ENCODE data around the gene AGTRAP.
A peak's percentile ranks its signal among the peaks of the same experiment; 100 is the strongest.

AGTRAP gene

DNA sequence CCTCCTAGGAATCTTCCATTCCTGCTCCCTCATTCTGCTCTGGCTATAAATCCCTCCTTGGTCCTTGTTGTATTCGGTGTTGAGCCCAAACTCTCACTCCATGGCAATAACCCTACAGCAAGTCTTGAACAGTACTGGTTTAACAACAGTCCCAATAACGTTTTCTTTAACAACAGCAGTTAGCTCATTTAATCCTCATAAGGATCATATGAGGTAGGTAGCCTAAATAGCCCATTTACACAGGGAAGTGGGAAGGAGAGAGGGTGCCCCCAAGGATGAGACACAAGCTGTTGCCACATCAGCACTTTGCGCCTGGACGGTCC, 444 bp upstream of the AGTRAP start:
- DNase-seq (ENCODE audit: low read depth in 2 of 2) = no peak

DNA sequence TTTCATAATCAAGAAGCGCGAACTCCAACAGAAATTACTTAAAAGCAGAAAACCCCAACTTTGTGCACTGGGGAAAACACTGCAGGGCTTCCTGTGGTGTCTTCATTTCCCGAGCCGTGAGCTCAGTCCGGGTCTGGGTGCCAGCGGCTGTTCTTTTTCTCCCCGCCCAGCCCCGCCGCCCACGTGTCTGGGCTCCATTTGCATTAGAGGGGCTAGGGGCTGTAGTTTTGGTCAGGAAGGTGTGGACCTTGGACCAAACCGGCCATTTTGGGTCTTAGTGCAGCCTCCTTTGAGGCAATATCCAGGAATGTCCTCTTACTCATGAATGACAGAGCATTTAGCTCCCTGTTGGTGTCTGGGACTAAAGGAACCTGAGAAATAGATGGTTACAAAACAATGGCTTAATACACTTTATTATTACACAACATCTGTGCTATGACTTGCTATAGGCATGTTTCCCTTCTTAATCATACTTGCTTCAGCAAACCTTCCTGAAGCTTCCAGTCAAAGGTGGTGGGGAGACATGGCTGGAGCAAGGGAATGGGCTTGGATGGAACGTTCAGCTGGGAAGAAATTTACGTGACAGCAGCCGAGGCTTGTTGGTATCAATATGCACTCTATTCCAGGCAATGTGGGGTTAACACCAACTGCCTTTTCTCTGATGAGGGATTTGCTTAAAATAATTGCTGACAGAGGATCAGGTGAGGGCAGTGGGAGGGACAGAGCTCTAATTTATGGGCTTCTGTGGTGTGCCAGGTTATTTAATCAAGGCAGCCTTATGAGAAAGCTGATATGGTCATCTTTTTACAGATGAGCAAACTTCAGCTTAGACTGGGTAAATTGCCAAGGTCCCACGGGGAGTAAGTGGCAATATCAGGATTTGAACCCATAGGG, 1.1 kb downstream of the AGTRAP start:
- peak in 1 of 2 donors; percentile 19 for DNase-seq (ENCODE audit: low read depth in 2 of 2)

DNA sequence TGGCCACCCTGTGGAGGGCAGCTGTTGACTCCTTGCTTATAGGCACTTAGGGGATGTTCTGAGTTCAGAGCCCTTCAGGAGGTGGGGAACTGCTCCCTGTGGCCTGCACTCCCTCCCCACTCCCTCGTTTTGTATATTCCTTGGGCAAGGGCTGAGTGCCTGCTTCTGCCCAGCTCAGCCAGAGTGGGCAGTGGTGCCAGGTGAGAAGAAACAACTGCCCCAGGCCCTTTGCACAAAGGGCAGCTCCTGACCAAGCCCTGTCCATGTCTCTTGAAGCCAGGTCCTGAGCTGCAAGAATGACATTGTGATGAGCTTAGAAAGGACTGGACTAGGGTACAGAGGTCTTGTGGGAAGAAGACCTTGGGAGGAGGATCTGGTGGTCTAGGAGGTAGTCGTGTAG, 2.2 kb downstream of the AGTRAP start:
- DNase-seq (ENCODE audit: low read depth in 2 of 2) = no peak

DNA sequence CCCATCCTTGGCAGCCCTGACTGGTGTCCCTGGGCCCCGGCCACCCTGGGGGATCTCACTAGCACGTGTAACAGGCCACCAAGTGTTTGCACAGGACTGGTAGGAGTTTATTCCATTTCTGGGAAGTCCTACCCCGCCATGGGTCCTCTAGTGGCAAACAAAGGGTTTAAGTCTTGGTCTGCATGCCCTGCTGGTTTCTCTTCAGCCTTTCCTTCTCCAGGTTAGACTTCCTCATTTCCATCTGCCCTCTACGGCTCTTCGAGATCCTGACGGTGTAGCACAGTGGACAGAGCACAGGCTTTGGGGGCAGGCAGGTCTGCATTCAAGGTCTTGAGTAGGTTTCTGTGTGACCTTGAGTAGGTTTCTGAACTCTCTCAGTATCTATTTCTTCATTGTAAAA, 2.8 kb downstream of the AGTRAP start:
- no peak for DNase-seq (ENCODE audit: low read depth in 2 of 2)

DNA sequence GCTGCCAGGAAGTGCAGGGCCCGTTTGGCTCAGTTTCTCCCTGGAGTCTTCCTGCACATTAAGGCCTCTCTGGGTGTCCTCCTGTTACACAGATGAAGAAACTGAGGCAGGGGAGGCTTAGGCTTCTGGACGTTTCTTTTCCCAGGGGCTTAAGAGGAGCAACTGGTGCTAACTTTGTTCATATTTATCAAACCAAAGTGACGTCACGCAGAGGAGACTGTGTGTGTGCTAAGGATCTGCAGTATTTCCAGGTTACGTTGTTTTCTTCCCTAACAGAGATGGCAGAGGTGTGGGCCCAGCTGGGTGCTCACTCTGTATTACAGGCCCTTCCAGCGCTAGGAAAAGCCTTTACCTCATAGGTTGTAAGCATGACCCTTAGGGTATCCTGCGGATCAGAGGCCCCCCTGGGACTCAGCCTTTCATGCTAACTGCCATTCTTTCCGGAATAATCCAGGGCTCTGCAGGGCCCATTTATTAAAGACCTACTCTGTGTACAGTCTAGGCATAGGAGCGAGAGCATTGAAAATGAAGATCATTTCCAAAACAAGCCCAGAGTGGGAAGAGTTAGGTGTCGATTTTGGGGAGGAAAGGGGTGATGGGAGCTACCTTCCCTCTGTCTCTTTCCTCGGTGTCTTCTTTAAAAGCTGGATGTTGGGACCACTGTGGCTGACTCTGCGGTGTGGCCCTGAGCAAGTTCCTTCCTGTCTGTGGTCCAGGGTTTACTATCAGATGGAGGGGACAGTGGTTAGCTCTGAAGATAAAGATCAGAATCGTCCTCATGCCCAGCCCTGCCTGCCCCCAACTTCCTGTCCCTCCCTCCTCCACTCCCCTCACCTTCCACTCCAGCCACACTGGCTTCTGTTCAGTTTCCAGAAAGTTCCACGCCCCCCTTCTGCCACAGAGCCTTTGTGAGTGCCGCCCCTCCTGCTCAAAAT, 4.6 kb downstream of the AGTRAP start:
- no peak for DNase-seq (ENCODE audit: low read depth in 2 of 2)

DNA sequence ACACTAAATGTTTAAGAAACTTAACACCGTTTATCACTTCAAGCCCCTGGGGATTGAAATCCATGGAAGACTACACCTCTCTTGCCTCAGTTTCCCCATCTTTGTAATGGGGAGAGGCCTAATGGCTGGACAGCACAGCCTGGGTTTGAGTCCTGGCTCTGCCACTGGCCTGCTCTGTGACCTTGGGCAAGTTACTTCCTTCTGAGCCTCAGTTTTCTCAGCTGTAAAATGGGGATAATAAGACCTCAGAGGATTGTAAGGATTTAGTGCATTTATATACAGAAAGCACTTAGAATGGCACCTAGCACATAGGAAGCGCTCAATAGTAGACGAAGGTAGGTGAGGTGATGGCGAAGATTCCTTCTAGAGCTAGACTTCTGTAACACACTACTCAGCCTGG, 5.5 kb downstream of the AGTRAP start:
- no peak for DNase-seq (ENCODE audit: low read depth in 2 of 2)

DNA sequence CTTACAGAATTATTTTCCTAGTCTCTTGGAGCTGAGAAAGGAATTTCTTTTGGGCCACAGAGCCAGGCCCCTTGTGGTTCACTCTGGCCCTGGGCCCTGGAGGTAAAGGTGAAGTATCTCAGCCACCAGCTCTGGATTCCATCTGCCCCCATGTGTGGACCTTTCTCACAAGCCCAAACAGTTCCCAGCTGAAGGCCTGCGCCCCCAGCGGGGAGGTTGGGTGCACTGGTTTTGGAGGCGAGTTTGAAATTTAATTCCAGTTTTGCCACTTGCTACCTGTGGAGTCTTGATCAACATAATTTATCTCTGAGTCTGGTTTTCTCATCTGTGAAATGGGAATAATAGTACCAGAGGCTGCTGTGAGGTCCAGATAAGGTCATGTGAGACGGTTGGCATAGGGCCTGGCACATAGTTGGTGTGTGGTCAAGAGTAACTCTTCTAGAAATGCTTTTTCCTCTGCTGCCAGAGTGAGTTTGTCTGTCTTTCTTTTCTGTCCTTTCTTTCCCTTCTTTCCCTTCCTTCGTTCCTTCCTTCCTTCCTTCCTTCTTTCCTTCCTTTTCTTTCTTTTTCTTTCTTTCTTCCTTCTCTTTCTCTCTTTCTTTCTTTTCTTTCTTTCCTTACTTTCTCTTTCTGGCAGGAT, 6.1 kb downstream of the AGTRAP start:
- no peak for DNase-seq (ENCODE audit: low read depth in 2 of 2)

DNA sequence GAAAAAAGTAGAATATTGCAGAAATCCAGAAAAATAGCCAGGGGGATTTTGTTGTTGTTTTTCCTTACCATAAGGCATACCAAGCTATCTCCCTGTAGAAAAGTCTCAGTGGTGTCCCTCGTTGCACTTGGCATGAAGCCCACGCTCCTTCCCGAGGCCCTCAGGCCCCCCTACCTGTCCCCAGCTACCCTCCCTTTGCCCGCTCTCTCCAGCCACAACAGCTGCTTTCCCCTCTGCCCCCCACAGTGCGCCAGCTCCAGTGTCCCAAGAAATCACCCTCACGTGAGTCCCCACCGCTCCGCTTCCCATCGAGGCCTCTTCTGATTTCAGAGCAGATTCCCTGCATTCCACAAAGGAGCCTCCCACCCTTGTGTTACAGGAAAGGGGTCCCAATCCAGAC, 8.4 kb downstream of the AGTRAP start:
- DNase-seq (ENCODE audit: low read depth in 2 of 2) = no peak

DNA sequence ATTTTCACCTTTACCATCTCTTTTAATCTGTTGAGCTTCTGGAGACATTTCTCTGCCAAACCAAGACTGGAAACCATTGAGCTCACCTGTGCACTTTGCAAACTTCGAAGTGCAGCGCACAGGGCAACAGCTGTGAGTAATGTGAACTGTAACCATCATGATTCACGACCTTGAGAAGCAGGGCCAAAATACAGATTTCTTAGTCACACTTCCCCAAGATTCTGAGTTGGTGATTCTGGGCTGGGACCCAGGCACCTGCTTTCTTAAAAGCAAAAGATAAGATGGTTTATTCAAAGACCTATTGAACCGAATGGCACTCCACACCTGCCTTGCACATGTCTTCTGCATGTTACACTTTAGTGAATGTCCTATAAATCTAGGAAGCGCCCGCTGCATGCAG, 10.2 kb downstream of the AGTRAP start:
- DNase-seq (ENCODE audit: low read depth in 2 of 2) = no peak

DNA sequence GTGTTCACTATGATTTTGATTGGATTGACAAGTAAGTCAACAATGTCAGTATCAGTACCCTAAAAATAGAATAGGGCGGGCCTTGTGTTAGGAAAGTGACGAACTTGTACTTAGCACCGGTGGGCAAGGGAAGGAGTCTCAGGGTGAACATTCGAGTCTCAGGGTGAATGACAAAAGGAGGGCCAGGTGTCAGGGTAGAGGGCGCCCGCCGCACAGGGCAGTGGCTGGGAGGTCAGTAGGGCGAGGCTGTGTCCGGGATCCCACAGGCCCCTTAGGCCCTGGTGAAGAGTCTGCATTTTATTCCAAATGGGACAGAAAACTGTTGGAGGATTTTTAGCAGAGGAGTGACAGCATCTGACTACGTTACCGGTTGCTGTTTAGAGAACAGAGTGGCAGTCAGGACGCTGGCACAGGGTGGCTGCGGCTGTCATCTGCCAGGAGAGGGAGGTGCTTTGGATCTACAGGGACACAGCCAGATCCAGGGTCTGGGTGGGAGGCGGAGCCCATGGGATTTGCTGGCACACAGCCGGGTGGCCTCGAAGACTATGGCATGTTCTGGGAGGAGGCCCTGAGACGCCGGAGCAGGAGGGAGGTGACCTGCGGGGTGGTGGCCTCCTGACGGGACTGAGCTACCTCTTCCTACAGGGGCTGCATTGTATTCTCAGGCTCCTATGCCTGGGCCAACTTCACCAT, 11.0 kb downstream of the AGTRAP start:
- DNase-seq (ENCODE audit: low read depth in 2 of 2) = no peak

DNA sequence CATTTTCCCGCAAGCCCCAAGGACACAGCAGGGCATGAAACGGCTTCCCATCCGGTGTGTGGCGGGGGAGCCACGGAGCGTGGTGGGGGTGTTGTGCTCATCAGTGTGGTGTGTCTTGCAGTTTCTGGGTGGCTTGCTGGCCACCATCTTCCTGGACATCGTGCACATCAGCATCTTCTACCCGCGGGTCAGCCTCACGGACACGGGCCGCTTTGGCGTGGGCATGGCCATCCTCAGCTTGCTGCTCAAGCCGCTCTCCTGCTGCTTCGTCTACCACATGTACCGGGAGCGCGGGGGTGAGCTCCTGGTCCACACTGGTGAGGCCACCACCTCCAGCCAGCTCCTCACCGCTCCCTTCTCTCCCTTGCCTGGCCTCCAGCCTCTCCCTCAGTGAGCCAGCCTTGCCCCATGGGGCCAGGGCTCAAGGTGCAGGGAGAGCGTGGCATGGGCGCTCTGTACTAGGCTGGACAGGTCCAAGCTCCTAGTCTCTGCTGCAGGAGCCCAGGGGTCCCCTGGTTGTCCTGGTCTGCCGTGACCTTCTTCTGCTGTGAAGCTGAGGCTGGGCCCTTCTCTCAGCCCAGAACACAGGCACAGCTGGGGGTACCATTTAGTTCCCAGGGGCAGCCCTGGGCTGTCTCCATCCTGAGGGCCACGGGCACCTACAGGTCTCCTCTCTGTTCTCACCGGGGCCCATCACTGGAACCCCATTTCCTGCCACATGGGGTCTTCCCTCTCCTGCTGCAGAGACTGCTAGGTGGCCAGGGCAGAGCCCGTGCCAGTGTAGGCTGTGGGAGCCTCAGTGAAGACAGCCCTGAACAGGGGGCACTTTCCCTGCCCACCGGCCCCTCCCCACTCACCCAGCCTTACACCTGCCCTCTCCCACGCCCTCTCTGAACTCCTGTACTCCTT, 12.6 kb downstream of the AGTRAP start:
- no peak for DNase-seq (ENCODE audit: low read depth in 2 of 2)

DNA sequence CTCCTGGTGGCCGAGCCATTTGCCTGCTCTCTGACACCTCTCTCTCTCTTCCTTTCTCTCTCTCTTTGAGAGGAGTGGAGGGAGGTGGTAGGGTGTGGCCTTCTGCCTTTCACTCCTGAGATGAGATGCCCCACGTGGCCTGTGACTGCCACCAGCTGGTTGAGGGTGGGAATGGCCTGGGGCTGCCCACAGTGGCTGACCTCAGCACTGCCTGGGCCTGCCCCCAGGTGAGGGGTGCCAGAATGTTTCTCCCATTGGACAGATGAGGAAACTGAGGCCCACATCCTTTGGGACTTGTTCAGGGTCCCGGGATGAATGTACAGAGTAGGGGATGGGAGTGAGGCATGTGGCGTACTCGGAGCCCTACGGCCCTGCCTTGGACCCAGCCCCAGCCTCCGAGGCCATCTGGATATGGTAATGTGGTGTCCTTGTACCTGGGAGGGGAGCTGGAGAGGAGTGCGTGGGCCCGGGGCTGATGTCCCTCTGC, 13.3 kb downstream of the AGTRAP start:
- no peak for DNase-seq (ENCODE audit: low read depth in 2 of 2)

DNA sequence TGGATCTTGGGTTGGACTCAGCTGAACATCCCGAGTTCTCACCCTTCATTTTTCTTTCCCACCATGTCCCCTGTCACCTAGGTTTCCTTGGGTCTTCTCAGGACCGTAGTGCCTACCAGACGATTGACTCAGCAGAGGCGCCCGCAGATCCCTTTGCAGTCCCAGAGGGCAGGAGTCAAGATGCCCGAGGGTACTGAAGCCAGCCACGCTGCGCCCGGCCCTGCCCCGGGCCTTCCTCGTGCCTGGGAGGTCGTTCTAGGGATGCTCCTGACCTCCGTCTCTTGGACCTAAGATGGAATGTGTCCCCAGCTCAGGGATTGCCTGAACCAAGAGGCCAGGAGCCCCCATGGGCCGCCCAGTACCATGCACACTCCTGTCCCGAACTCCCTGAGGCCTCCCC, 14.1 kb downstream of the AGTRAP start:
- no peak for DNase-seq (ENCODE audit: low read depth in 2 of 2)

DNA sequence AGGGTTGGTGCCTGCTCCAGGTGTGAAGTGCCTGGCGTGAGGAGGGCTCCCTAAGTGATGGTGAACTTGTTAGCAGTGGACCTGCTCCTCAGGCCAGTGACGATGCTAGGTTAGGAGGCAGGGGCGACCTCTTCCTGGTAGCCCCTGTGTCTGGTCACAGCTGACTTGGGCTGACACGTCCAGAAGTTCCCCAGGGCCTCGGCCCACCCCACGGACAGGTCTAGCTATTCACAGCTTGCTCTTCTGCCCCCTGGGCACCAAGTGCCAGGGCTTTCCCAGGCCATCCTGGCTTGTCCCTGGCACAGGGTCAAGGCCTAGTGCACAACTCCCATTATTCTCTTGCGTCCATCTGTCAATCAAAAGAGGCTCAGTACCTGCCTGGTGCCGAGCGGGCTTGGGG, 15.2 kb downstream of the AGTRAP start:
- DNase-seq (ENCODE audit: low read depth in 2 of 2) = no peak

DNA sequence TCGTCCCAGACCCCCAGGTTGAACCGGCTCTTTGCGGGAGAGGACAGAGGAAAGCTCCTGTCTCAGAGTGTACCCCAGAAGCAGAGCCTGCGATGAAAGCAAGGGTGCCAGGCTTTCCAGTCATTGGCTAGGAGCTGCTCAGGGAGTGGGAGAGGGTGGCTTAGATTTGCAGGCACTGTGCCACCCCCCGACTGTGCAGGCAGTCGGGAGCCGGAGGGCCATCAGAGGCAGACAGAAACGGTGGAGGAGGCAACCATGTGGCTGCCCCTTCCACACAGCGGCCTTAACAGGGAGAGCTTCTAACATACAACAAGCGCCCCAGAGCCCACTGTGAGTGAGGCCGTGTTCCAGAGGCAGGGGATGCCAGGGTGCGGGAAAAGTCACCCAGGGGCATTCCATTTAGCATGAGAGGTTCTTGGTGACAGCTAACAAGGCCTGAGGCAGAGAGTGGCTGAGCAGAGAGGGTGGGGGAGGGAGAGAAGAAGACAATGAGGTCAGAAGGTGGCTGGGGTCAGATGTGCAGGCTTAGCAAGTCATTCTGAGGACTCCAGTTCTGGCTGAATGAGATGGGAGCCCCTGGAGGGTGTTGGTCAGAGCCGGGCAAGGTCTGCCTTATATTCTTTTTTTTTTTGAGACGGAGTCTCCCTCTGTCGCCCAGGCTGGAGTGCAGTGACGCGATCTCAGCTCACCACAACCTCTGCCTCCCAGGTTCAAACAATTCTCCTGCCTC, 16.6 kb downstream of the AGTRAP start:
- no peak for DNase-seq (ENCODE audit: low read depth in 2 of 2)

DNA sequence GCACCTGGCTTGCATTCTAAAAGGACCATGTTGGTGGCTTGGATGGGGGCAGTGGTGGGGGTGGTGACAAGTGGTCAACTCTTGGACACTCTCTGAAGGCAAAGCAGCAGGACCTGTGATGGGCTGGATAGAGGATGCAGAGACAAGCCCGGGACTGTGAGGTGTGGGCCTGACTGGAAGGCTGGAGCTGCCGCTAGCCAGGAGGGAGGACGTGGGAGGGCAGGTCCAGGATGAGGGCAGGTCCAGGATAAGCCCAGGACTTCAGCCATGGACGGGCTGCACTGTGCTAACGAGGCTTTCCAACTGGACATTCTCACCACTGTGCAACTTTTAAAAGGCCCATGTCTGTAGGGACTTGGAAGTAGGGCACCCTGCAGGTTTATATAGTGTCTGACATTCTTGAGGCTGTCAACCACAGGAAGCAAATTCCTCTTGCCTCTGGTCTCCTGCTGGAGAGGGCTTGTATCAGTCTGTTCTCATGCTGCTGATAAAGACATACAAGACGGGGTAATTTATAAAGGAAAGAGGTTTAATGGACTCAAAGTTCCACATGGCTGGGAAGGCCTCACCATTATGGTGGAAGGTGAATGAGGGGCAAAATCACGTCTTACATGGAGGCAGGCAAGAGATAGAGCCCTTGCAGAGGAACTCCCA, 17.7 kb downstream of the AGTRAP start:
- no peak for DNase-seq (ENCODE audit: low read depth in 2 of 2)

DNA sequence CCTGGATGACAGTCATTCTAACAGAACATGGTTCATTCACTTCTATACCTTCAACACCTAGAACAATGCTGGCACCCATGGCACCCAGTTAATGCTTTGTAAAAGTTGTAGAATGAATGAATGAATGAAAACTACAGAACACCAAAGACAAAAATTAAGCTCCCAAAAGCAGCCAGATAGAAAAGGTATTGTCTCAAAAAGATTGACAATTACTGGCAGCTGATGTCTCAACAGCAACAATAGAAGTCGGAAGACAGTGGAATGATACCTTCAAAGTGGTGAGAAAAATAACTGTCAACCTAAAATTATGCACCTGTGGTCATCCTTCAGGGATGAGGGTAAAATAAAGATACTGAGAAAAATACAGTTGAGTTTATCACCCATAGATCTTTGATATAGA, 21.1 kb downstream of the AGTRAP start:
- DNase-seq (ENCODE audit: low read depth in 2 of 2) = no peak

DNA sequence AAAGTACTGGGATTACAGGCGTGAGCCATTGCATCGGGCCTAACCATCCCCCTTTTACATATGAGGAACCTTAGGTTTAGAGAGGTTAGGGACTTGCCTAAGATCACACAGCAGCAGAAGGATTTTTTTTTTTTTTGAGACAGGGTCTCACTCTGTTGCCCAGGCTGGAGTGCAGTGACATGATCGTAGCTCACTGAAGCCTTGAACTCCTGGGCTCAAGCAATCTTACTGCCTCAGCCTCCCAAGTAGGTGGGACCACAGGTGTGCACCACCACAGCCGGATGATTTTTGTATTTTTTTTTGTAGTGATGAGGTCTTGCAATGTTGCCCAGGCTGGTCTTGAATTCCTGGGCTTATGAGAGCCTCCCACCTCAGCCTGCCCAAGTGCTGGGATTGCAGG, 23.9 kb downstream of the AGTRAP start:
- no peak for DNase-seq (ENCODE audit: low read depth in 2 of 2)

DNA sequence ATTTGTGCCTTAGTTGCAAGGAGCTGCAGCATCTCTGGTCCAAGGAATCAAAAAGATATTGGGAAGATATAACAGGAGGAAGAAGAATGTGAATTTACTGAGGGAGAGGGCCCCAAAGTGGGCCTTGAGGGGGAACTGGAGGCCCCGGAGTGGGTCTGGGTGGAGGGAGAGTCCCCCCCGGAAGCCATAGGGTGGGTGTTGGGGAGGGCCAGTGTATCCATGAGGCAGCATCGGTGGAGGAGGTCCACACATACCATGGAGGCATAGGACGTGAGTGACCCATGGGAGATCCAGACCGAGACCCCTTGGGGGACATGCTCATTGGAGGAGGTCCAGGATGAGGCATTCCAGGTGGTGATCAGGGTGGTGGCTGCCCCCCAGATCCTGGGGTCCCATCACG, 25.3 kb downstream of the AGTRAP start:
- no peak for DNase-seq (ENCODE audit: low read depth in 2 of 2)

Data from stimulated activated CD4-positive, alpha-beta T cell treated with anti-CD3 and anti-CD28 coated beads, Interleukin-1b, Interleukin-23, amount 100 ng/mL, for 1 hour (primary cell).